ENCODE results near the gene ARHGEF37. TPM values are rescaled to one million over a fixed set of nuclear protein-coding genes. Genes with fewer than 3 reads are reported as not detected.

The ARHGEF37 gene
- total and polyA plus RNA-seq, 2 of the 8 experiments (the other 6 are each of a cell fraction or from before 2014, with no cell fraction given), result 0.21 to 0.48 TPM

DNA sequence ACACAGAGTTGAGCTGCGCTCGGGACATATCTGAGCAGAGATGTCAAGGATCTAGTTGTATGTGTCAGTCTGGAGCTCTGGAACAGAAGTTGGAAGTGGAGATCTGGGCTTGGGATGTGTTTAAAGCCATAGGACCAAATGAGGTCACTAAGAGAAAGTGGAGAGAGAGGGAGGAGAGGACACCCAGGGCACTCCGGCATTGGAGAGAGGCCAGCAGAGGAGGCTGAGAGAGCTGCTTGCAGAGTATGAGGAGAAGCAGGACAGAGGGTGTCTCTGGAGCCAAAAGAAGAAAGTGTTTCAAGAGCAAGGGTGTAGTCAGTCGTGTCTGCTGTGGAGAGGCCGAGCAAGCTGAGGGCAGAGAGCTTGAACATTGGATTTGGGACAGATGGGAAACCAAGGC is 34.7 kb downstream of the ARHGEF37 start:
- Histone ChIP-seq H3K27ac (ENCODE audit: low read depth, low read length) (no peak overlapping the region), H3K14ac (ENCODE audit: insufficient read length) (no peak overlapping the region), H2AFZ (ENCODE audit: low read length) (no peak overlapping the region), H2BK15ac (ENCODE audit: low read length) (no peak overlapping the region), H4K20me1 (replicated peaks in 1 of 2; ENCODE audit: control insufficient read depth in 1 of 2, insufficient read depth in 2 of 2, low read length in 2 of 2) (no peaks in the 10 kb centered on the region), H3K56ac (replicated peaks; ENCODE audit: insufficient read length, low read depth, low read length) (no peak overlapping the region), H2BK5ac (ENCODE audit: low read depth, low read length) (no peak overlapping the region), H3K4me3 (ENCODE audit: extremely low read depth in 1 of 4, insufficient read depth in 2 of 4, low read depth in 3 of 4, low read length in 4 of 4) (no peak overlapping the region), H3K9ac (replicated peaks in 1 of 4; ENCODE audit: extremely low read depth in 1 of 4, low read depth in 3 of 4, low read length in 3 of 4) (no peak overlapping the region), H3K27me3 (replicated peaks in 1 of 4; ENCODE audit: control insufficient read depth in 3 of 4, extremely low read depth in 1 of 4, insufficient read depth in 3 of 4, low read length in 3 of 4) (no peaks in the 10 kb centered on the region), H4K8ac (ENCODE audit: extremely low read depth, insufficient read depth, low read length) (no peak overlapping the region; the same call in 1 of the 2 replicates), H3K9me3 (ENCODE audit: insufficient read depth in 2 of 2, low read depth in 1 of 2, low read length in 1 of 2) (no peaks in the 10 kb centered on the region), H2AK5ac (ENCODE audit: low read depth, low read length) (no peak overlapping the region), H3K4me1 (replicated peaks in 1 of 4; ENCODE audit: control insufficient read depth in 3 of 4, insufficient read depth in 4 of 4, low read length in 3 of 4) (peaks cover 0 to 3% (median 0%) of the 10 kb centered on the region in 4 experiments; a peak in 1 of 7 replicates), H3K4ac (replicated peaks; ENCODE audit: insufficient read length, low read depth, low read length) (no peak overlapping the region), H3K18ac (ENCODE audit: extremely low read depth, low read length) (no peak overlapping the region), H2BK20ac (ENCODE audit: low read length) (no peak overlapping the region), H3K23me2 (ENCODE audit: low read depth, low read length) (no peaks in the 10 kb centered on the region), H2BK120ac (replicated peaks; ENCODE audit: low read depth, low read length) (no peak overlapping the region), H3K79me1 (ENCODE audit: low read depth, low read length) (no peaks in the 10 kb centered on the region; the same call in 1 of the 2 replicates), H3K79me2 (ENCODE audit: control insufficient read depth in 1 of 2, insufficient read depth in 2 of 2, low read length in 2 of 2) (no peaks in the 10 kb centered on the region), H3K4me2 (ENCODE audit: insufficient read depth in 1 of 2, low read depth in 2 of 2, low read length in 2 of 2) (no peak overlapping the region), H4K5ac (ENCODE audit: insufficient read length, low read depth, low read length) (no peak overlapping the region), H3K23ac (ENCODE audit: insufficient read length) (no peak overlapping the region), H3K36me3 (ENCODE audit: control insufficient read depth in 2 of 4, insufficient read depth in 4 of 4, low read length in 3 of 4) (no peaks in the 10 kb centered on the region), H4K91ac (replicated peaks; ENCODE audit: insufficient read length, low read length) (no peak overlapping the region), H2BK12ac (ENCODE audit: low read depth, low read length) (0 out of 2 replicates have a peak overlapping the region, but pooled peaks have one; percentile 14)
- POLR2A ChIA-PET (ENCODE audit: partially characterized antibody), result no interaction called here
- CTCF ChIA-PET (ENCODE audit: partially characterized antibody), result interaction anchor here (1.0 to 3.3 kb wide), 11 partner anchors 12 to 286 kb away, joined by 3 to 13 read pairs (median 3); no protein-coding TSS in a partner anchor
- no peak for FAIRE-seq
- WGBS, 2 experiments (ENCODE audit: extremely low coverage in 1 of 2, insufficient coverage in 1 of 2, insufficient read length in 1 of 2, insufficient replicate concordance in 2 of 2, low coverage in 1 of 2, low lambda C conversion rate in 2 of 2, missing lambda C conversion rate in 1 of 2), result 86% methylated on average over 5 of the region's 5 CpGs; no CpG with 5 or more reads in 1 of the 2 experiments
- DNase-seq (ENCODE audit: low read depth in 1 of 2, low spot score in 2 of 2), result no peak
- TF ChIP-seq RNF2 (IDR thresholded peaks at IDR 0.05; ENCODE audit: borderline replicate concordance, low read depth, low read length, missing control alignments, poor library complexity, severe bottlenecking) (no peak), CEBPB (IDR thresholded peaks at IDR 0.05; ENCODE audit: low read depth, low read length) (no peak), TAF7 (optimal IDR thresholded peaks at IDR 0.05; ENCODE audit: borderline replicate concordance, low read depth, low read length) (no peak), CREB1 (IDR thresholded peaks at IDR 0.05) (no peak), NRF1 (IDR thresholded peaks at IDR 0.05; ENCODE audit: low read depth, low read length) (no peak), EGR1 (IDR thresholded peaks at IDR 0.05; ENCODE audit: borderline replicate concordance, low read depth, low read length) (no peak), TEAD4 (IDR thresholded peaks at IDR 0.05; ENCODE audit: low read depth, low read length) (no peak), JUND (IDR thresholded peaks at IDR 0.05; ENCODE audit: low read length) (no peak), MAFK (IDR thresholded peaks at IDR 0.05; ENCODE audit: low read depth, low read length) (no peak), GABPA (IDR thresholded peaks at IDR 0.05; ENCODE audit: borderline replicate concordance, insufficient read depth, low read length) (no peak), KDM1A (IDR thresholded peaks at IDR 0.05; ENCODE audit: borderline replicate concordance, low read length) (no peak)
- TF ChIP-seq, protein P1, sequence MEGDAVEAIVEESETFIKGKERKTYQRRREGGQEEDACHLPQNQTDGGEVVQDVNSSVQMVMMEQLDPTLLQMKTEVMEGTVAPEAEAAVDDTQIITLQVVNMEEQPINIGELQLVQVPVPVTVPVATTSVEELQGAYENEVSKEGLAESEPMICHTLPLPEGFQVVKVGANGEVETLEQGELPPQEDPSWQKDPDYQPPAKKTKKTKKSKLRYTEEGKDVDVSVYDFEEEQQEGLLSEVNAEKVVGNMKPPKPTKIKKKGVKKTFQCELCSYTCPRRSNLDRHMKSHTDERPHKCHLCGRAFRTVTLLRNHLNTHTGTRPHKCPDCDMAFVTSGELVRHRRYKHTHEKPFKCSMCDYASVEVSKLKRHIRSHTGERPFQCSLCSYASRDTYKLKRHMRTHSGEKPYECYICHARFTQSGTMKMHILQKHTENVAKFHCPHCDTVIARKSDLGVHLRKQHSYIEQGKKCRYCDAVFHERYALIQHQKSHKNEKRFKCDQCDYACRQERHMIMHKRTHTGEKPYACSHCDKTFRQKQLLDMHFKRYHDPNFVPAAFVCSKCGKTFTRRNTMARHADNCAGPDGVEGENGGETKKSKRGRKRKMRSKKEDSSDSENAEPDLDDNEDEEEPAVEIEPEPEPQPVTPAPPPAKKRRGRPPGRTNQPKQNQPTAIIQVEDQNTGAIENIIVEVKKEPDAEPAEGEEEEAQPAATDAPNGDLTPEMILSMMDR (IDR thresholded peaks at IDR 0.05; ENCODE audit: control extremely low read depth in 1 of 3, insufficient read depth in 1 of 3, low read depth in 1 of 3, low read length in 3 of 3), result no peak
